Liver (tissue), 9 donors: ENCODE measurements around the gene CHCHD4. TPM values are rescaled to one million over a fixed set of nuclear protein-coding genes. Genes with fewer than 3 reads are reported as not detected.

Source experiments
- DNase-seq: peaks from one replicate; pipeline ENCODE4 v3.0.0-alpha.2; 2017; ENCODE audit warnings: low spot score
- H3K27ac ChIP-seq, 2 donors: one replicate each; pipeline ENCODE4 v1.7.0; 2013; ENCODE audit warnings: inconsistent platforms in 2 of 2, low read length in 2 of 2, control low read depth in 1 of 2, low read depth in 1 of 2, mild to moderate bottlenecking in 1 of 2
- H3K27me3 ChIP-seq, 4 donors: one replicate each; pipeline versions ENCODE4 v1.6.1 to v1.7.0; 2013; ENCODE audit warnings: low read length in 3 of 4, inconsistent platforms in 1 of 4, mild to moderate bottlenecking in 1 of 4, moderate library complexity in 1 of 4; ENCODE audit not compliant: control insufficient read depth in 4 of 4, insufficient read depth in 4 of 4
- H3K36me3 ChIP-seq, 4 donors: one replicate each; pipeline versions ENCODE4 v1.6.1 to v1.7.0; 2013; ENCODE audit warnings: low read length in 3 of 4, mild to moderate bottlenecking in 3 of 4, low read depth in 1 of 4, moderate library complexity in 1 of 4; ENCODE audit not compliant: control insufficient read depth in 4 of 4, insufficient read depth in 3 of 4
- H3K4me1 ChIP-seq, 4 donors: one replicate each; pipeline versions ENCODE4 v1.6.1 to v1.7.0; 2013; ENCODE audit warnings: low read length in 3 of 4, mild to moderate bottlenecking in 3 of 4, moderate library complexity in 1 of 4; ENCODE audit not compliant: control insufficient read depth in 4 of 4, insufficient read depth in 4 of 4
- H3K4me3 ChIP-seq, 3 donors: one replicate each; pipeline versions ENCODE4 v1.6.1 to v1.7.0; 2013; ENCODE audit warnings: low read length in 3 of 3, control low read depth in 1 of 3, low read depth in 1 of 3, mild to moderate bottlenecking in 1 of 3
- H3K9ac ChIP-seq, 2 donors: one replicate each; pipeline ENCODE4 v1.7.0; 2013; ENCODE audit warnings: low read length in 2 of 2, mild to moderate bottlenecking in 2 of 2, moderate library complexity in 2 of 2, control low read depth in 1 of 2, low read depth in 1 of 2
- H3K9me3 ChIP-seq, 4 donors: one replicate each; pipeline versions ENCODE4 v1.6.1 to v1.7.0; 2013; ENCODE audit warnings: low read length in 3 of 4; ENCODE audit not compliant: control insufficient read depth in 4 of 4
- EGR1 ChIP-seq, 2 donors: IDR thresholded peaks; 2 replicates each; pipeline ENCODE4 v1.6.1; 2016 to 2018; ENCODE audit warnings: antibody characterized with exemption in 2 of 2, low read depth in 2 of 2
- FOXA1 ChIP-seq: IDR thresholded peaks from 2 replicates; pipeline ENCODE4 v1.6.1; 2016; ENCODE audit warnings: antibody characterized with exemption
- FOXA2 ChIP-seq: IDR thresholded peaks from 2 replicates; pipeline ENCODE4 v1.6.1; 2016; ENCODE audit warnings: antibody characterized with exemption
- GABPA ChIP-seq, 2 donors: IDR thresholded peaks in 1 of 2; conservative IDR thresholded peaks in 1 of 2; 2 replicates each; pipeline ENCODE4 v1.6.1; 2016; ENCODE audit warnings: antibody characterized with exemption in 2 of 2, mild to moderate bottlenecking in 1 of 2, moderate library complexity in 1 of 2
- HNF4A ChIP-seq, 2 donors: conservative IDR thresholded peaks; 2 replicates each; pipeline ENCODE4 v1.6.1; 2016; ENCODE audit warnings: antibody characterized with exemption in 2 of 2, mild to moderate bottlenecking in 2 of 2
- HNF4G ChIP-seq: IDR thresholded peaks from 2 replicates; pipeline ENCODE4 v1.6.1; 2016; ENCODE audit warnings: antibody characterized with exemption
- JUND ChIP-seq, 2 donors: IDR thresholded peaks; 2 replicates each; pipeline ENCODE4 v1.6.1; 2016; ENCODE audit warnings: antibody characterized with exemption in 2 of 2
- NR2F2 ChIP-seq: IDR thresholded peaks from 2 replicates; pipeline ENCODE4 v1.6.1; 2016; ENCODE audit warnings: antibody characterized with exemption
- RXRA ChIP-seq, 2 donors: IDR thresholded peaks; 2 replicates each; pipeline ENCODE4 v1.6.1; 2017 to 2018; ENCODE audit warnings: antibody characterized with exemption in 2 of 2, mild to moderate bottlenecking in 1 of 2
- SP1 ChIP-seq: IDR thresholded peaks from 2 replicates; pipeline ENCODE4 v1.6.1; 2018; ENCODE audit warnings: antibody characterized with exemption, mild to moderate bottlenecking
- TAF1 ChIP-seq: conservative IDR thresholded peaks from 2 replicates; pipeline ENCODE4 v1.6.1; 2016; ENCODE audit warnings: antibody characterized with exemption, mild to moderate bottlenecking
- YY1 ChIP-seq: IDR thresholded peaks from 2 replicates; pipeline ENCODE4 v1.6.1; 2016; ENCODE audit warnings: antibody characterized with exemption, mild to moderate bottlenecking
- WGBS: extraction: QIAGEN DNeasy Blood & Tissue Kit; methylation state at CpG from one replicate; pipeline ENCODE4 v1.1.7; 2013; 5-methylcytosine and 5-hydroxymethylcytosine counted together
- polyA plus RNA-seq, 2 donors: library from polyadenylated mRNA; stranded (reverse) in 1 of 2; unstranded in 1 of 2; fragments of 200-250 nt in 1 of 2; fragments of >200 nt in 1 of 2; fragmentation: Nextera tagmentation in 1 of 2; extraction: Ambion mirVana in 1 of 2; gene quantifications; one replicate each; pipeline versions ENCODE4 v1.2.1 to v1.2.3, GENCODE V29; 2013 to 2015
- total RNA-seq, 2 donors: library from RNA; depleted of rRNA; stranded (reverse); fragments of >200 nt; gene quantifications; one replicate each; pipeline ENCODE4 v1.2.3, GENCODE V29; 2014
- TF ChIP-seq, protein P1 (sequence below): fragments of 150-350 bp; IDR thresholded peaks from 2 replicates; pipeline ENCODE4 v1.5.1; 2017; ENCODE audit warnings: improper control_type of control experiment, low read depth, low read length; ENCODE audit not compliant: missing input control
- TF ChIP-seq, protein P2 (sequence below): IDR thresholded peaks from 2 replicates; pipeline ENCODE4 v1.6.1; 2016; ENCODE audit warnings: antibody characterized with exemption
- TF ChIP-seq, protein P3 (sequence below): IDR thresholded peaks from 2 replicates; pipeline ENCODE4 v1.6.1; 2016; ENCODE audit warnings: antibody characterized with exemption, mild to moderate bottlenecking
- TF ChIP-seq, protein P4 (sequence below): IDR thresholded peaks from 2 replicates; pipeline ENCODE4 v1.6.1; 2016; ENCODE audit warnings: antibody characterized with exemption
- TF ChIP-seq, protein P5 (sequence below): IDR thresholded peaks from 2 replicates; pipeline ENCODE4 v1.6.1; 2016; ENCODE audit warnings: antibody characterized with exemption
- donor health status: healthy.
- donor health status: healthy.
- donor health status: healthy.
- donor health status: healthy.
- donor health status: healthy.

Gene CHCHD4
- total and polyA plus RNA-seq, 4 donors = 7.0 to 11.3 (median 9.5) TPM

DNA sequence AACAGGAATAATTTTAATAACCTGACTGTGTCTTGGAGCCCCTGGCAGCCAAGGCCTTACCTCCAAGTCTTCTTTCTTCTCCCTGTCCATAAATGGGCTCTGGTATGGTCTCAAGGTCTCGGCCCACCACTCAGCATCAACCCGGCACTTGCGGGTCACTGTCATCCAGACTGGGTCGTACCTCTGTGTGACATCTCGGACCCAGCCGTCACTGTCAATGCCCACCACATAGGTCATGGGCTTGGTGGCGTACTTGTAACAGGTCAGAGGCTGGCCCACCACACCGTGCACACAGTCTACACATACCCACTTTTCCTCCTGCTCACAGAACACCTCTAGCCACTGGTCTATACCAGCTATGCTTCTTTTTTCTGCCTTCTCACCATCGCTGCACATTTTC, 33.3 kb upstream of the CHCHD4 start:
- 97% methylated on average over 9 of the region's 9 CpGs for WGBS
- no peak overlapping the region for H3K4me3 ChIP-seq

More for the DNA sequence above, 33.3 kb upstream of the CHCHD4 start:
- peaks cover 0 to 7% (median 2%) of the 10 kb centered on the region in 4 donors for H3K9me3 ChIP-seq
- TF ChIP-seq NR2F2 = no peak
- TF ChIP-seq, protein P1, sequence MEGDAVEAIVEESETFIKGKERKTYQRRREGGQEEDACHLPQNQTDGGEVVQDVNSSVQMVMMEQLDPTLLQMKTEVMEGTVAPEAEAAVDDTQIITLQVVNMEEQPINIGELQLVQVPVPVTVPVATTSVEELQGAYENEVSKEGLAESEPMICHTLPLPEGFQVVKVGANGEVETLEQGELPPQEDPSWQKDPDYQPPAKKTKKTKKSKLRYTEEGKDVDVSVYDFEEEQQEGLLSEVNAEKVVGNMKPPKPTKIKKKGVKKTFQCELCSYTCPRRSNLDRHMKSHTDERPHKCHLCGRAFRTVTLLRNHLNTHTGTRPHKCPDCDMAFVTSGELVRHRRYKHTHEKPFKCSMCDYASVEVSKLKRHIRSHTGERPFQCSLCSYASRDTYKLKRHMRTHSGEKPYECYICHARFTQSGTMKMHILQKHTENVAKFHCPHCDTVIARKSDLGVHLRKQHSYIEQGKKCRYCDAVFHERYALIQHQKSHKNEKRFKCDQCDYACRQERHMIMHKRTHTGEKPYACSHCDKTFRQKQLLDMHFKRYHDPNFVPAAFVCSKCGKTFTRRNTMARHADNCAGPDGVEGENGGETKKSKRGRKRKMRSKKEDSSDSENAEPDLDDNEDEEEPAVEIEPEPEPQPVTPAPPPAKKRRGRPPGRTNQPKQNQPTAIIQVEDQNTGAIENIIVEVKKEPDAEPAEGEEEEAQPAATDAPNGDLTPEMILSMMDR = no peak
- TF ChIP-seq HNF4A (conservative IDR thresholded peaks at IDR 0.05) = no peak
- TF ChIP-seq FOXA2 = no peak
- no peak for TF ChIP-seq SP1
- no peak for TF ChIP-seq EGR1 (IDR thresholded peaks at IDR 0.05; ENCODE audit: low read depth in 2 of 2)
- TF ChIP-seq, protein P2, sequence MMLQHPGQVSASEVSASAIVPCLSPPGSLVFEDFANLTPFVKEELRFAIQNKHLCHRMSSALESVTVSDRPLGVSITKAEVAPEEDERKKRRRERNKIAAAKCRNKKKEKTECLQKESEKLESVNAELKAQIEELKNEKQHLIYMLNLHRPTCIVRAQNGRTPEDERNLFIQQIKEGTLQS = no peak
- TF ChIP-seq, protein P3, sequence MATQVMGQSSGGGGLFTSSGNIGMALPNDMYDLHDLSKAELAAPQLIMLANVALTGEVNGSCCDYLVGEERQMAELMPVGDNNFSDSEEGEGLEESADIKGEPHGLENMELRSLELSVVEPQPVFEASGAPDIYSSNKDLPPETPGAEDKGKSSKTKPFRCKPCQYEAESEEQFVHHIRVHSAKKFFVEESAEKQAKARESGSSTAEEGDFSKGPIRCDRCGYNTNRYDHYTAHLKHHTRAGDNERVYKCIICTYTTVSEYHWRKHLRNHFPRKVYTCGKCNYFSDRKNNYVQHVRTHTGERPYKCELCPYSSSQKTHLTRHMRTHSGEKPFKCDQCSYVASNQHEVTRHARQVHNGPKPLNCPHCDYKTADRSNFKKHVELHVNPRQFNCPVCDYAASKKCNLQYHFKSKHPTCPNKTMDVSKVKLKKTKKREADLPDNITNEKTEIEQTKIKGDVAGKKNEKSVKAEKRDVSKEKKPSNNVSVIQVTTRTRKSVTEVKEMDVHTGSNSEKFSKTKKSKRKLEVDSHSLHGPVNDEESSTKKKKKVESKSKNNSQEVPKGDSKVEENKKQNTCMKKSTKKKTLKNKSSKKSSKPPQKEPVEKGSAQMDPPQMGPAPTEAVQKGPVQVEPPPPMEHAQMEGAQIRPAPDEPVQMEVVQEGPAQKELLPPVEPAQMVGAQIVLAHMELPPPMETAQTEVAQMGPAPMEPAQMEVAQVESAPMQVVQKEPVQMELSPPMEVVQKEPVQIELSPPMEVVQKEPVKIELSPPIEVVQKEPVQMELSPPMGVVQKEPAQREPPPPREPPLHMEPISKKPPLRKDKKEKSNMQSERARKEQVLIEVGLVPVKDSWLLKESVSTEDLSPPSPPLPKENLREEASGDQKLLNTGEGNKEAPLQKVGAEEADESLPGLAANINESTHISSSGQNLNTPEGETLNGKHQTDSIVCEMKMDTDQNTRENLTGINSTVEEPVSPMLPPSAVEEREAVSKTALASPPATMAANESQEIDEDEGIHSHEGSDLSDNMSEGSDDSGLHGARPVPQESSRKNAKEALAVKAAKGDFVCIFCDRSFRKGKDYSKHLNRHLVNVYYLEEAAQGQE = no peak
- TF ChIP-seq RXRA (IDR thresholded peaks at IDR 0.05) = no peak
- TF ChIP-seq FOXA1 = no peak
- TF ChIP-seq, protein P4, sequence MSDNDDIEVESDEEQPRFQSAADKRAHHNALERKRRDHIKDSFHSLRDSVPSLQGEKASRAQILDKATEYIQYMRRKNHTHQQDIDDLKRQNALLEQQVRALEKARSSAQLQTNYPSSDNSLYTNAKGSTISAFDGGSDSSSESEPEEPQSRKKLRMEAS = no peak
- no peak for TF ChIP-seq HNF4G
- TF ChIP-seq, protein P5, sequence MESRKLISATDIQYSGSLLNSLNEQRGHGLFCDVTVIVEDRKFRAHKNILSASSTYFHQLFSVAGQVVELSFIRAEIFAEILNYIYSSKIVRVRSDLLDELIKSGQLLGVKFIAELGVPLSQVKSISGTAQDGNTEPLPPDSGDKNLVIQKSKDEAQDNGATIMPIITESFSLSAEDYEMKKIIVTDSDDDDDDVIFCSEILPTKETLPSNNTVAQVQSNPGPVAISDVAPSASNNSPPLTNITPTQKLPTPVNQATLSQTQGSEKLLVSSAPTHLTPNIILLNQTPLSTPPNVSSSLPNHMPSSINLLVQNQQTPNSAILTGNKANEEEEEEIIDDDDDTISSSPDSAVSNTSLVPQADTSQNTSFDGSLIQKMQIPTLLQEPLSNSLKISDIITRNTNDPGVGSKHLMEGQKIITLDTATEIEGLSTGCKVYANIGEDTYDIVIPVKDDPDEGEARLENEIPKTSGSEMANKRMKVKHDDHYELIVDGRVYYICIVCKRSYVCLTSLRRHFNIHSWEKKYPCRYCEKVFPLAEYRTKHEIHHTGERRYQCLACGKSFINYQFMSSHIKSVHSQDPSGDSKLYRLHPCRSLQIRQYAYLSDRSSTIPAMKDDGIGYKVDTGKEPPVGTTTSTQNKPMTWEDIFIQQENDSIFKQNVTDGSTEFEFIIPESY = no peak
- no peak for TF ChIP-seq JUND (IDR thresholded peaks at IDR 0.05)
- TF ChIP-seq YY1 = no peak
- TF ChIP-seq TAF1 = no peak
- no peak for TF ChIP-seq GABPA (IDR thresholded peaks at IDR 0.05 in 1 of 2, conservative IDR thresholded peaks at IDR 0.05 in 1 of 2)
- no peaks in the 10 kb centered on the region for H3K27me3 ChIP-seq
- no peak for DNase-seq
- H3K4me1 ChIP-seq = no peaks in the 10 kb centered on the region
- H3K36me3 ChIP-seq = peaks cover 9 to 86% (median 75%) of the 10 kb centered on the region in 4 donors
- H3K9ac ChIP-seq = no peak overlapping the region
- H3K27ac ChIP-seq = no peak overlapping the region
